Chondrocyte (in vitro differentiated cells): ENCODE data around the gene NELL1. TPM values are rescaled to one million over a fixed set of nuclear protein-coding genes. Genes with fewer than 3 reads are reported as not detected.

ENCODE experiments used
- DNase-seq: peaks from one replicate; pipeline ENCODE4 v3.0.0; 2021; ENCODE audit warnings: mixed read lengths, low spot score
- H3K27ac Mint-ChIP-seq: one replicate; pipeline ENCODE4 v1.8.0; 2021; ENCODE audit warnings: mild to moderate bottlenecking, moderate library complexity, mixed read lengths; ENCODE audit not compliant: unreplicated experiment
- H3K27me3 Mint-ChIP-seq: 2 replicates; pipeline ENCODE4 v1.8.0; 2021; ENCODE audit warnings: low read depth, mixed read lengths
- H3K36me3 Mint-ChIP-seq: 2 replicates; pipeline ENCODE4 v1.8.0; 2021; ENCODE audit warnings: low read depth, mixed read lengths
- H3K4me1 Mint-ChIP-seq: 2 replicates; pipeline ENCODE4 v1.8.0; 2021; ENCODE audit warnings: low read depth, mild to moderate bottlenecking, mixed read lengths
- H3K4me3 Mint-ChIP-seq: one replicate; pipeline ENCODE4 v1.8.0; 2021; ENCODE audit warnings: mild to moderate bottlenecking, moderate library complexity, mixed read lengths; ENCODE audit not compliant: unreplicated experiment
- H3K9me3 Mint-ChIP-seq: 2 replicates; pipeline ENCODE4 v1.8.0; 2021; ENCODE audit warnings: low read depth, mixed read lengths
- total RNA-seq: library from RNA; stranded (reverse); gene quantifications from 3 replicates; pipeline ENCODE4 v1.2.1, GENCODE V29; 2021
- TF ChIP-seq, protein P1 (sequence below): fragments of 200-600 bp; sonication (generic); IDR thresholded peaks from 2 replicates; pipeline ENCODE4 v1.5.0; 2021; ENCODE audit warnings: antibody characterized with exemption, mild to moderate bottlenecking, moderate library complexity

NELL1 gene
- total RNA-seq, 1 donor from 2014 or later, result not detected

DNA sequence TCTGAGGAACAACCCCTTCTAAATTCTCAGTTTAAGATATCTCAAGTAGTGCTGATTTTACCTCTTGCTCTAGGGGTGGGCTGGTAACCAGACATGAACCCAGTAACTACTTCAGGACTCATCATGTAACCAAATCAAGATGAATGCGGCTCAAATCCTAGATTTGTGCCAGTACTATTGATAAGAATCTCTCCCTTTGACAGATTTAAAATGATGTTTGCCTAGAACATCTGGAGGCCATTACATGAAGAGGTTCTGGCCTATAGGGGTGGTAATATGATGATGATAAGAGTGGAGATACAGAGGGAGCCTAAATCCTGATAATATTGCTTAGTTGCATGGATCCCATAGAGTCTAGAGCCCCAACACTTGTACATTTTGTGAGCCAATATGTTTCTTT, 850.9 kb downstream of the NELL1 start:
- H3K36me3 Mint-ChIP-seq, result no peaks in the 10 kb centered on the region
- TF ChIP-seq, protein P1, sequence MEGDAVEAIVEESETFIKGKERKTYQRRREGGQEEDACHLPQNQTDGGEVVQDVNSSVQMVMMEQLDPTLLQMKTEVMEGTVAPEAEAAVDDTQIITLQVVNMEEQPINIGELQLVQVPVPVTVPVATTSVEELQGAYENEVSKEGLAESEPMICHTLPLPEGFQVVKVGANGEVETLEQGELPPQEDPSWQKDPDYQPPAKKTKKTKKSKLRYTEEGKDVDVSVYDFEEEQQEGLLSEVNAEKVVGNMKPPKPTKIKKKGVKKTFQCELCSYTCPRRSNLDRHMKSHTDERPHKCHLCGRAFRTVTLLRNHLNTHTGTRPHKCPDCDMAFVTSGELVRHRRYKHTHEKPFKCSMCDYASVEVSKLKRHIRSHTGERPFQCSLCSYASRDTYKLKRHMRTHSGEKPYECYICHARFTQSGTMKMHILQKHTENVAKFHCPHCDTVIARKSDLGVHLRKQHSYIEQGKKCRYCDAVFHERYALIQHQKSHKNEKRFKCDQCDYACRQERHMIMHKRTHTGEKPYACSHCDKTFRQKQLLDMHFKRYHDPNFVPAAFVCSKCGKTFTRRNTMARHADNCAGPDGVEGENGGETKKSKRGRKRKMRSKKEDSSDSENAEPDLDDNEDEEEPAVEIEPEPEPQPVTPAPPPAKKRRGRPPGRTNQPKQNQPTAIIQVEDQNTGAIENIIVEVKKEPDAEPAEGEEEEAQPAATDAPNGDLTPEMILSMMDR, result no peak
- H3K4me3 Mint-ChIP-seq, result no peak overlapping the region
- H3K27me3 Mint-ChIP-seq, result peaks cover 10% of the 10 kb centered on the region
- H3K9me3 Mint-ChIP-seq, result no peaks in the 10 kb centered on the region
- no peak for DNase-seq
- H3K27ac Mint-ChIP-seq, result no peak overlapping the region
- no peaks in the 10 kb centered on the region for H3K4me1 Mint-ChIP-seq

- H3K27ac Mint-ChIP-seq, result no peak overlapping the region
- no peaks in the 10 kb centered on the region for H3K36me3 Mint-ChIP-seq
- H3K4me1 Mint-ChIP-seq, result no peaks in the 10 kb centered on the region
- no peak overlapping the region for H3K4me3 Mint-ChIP-seq
- no peak for DNase-seq
- H3K9me3 Mint-ChIP-seq, result no peaks in the 10 kb centered on the region
- H3K27me3 Mint-ChIP-seq, result peaks cover 2% of the 10 kb centered on the region
- TF ChIP-seq, protein P1, result no peak
Observed at GRCh38 chr11:21529187-21529586, 859.8 kb downstream of the NELL1 start.

DNA sequence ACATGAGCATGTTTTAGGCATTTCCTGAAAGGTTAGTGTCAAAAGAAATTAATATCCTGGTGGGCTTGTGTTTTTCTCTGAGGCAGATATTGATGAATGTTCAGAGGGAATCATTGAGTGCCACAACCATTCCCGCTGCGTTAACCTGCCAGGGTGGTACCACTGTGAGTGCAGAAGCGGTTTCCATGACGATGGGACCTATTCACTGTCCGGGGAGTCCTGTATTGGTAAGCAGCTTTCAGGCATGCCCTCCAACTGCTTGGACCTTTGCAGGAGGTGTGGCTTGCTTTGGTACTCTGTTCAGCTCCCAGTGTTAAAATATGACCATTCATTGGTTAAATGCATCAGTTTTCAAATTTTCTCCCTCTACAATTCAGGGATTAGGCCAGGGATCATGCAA, 864.9 kb downstream of the NELL1 start:
- Mint-ChIP-seq H3K36me3 (no peaks in the 10 kb centered on the region), H3K27me3 (peaks cover 6% of the 10 kb centered on the region), H3K4me3 (no peak overlapping the region), H3K4me1 (no peaks in the 10 kb centered on the region), H3K9me3 (no peaks in the 10 kb centered on the region), H3K27ac (no peak overlapping the region)
- TF ChIP-seq, protein P1, result no peak
- no peak for DNase-seq

DNA sequence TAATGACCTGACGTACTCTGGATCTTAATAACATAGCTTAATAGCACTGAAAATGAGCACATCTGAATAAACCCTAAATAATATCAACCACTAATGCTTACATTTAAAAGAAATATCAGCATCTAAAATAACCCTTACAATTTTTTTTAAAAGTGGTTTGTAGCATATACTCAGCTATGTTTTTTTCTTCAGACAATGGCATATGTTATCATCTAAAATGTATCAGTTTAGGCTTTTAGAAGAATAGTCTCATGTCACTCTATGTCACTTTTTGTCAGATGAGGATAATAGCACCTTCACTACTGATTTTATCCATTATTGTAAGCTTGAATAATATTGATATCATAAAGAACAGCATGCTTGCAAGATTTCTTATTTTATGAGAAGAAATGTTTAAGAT, 868.6 kb downstream of the NELL1 start:
- H3K27me3 Mint-ChIP-seq, result peaks cover 7% of the 10 kb centered on the region

GRCh38 chr11:21541187-21541751, 871.9 kb downstream of the NELL1 start:
- Mint-ChIP-seq H3K36me3 (no peaks in the 10 kb centered on the region), H3K4me1 (no peaks in the 10 kb centered on the region), H3K27me3 (peaks cover 6% of the 10 kb centered on the region), H3K4me3 (no peak overlapping the region), H3K9me3 (no peaks in the 10 kb centered on the region), H3K27ac (no peak overlapping the region)
- TF ChIP-seq, protein P1, result no peak
- no peak for DNase-seq

More for the DNA sequence above, 868.6 kb downstream of the NELL1 start:
- TF ChIP-seq, protein P1, result no peak
- no peak overlapping the region for H3K4me3 Mint-ChIP-seq
- H3K9me3 Mint-ChIP-seq, result no peaks in the 10 kb centered on the region
- DNase-seq, result no peak
- H3K27ac Mint-ChIP-seq, result no peak overlapping the region
- H3K4me1 Mint-ChIP-seq, result no peaks in the 10 kb centered on the region
- H3K36me3 Mint-ChIP-seq, result no peaks in the 10 kb centered on the region
